ENCODE results near the gene TEC. TPM values are rescaled to one million over a fixed set of nuclear protein-coding genes. Genes with fewer than 3 reads are reported as not detected.

Gene TEC
- total RNA-seq, 2 experiments from 2014 or later = 2.0 to 3.0 TPM

GRCh38 chr4:48105230-48105629, 164.4 kb downstream of the TEC start:
- H3K9me3 Mint-ChIP-seq (ENCODE audit: low read depth) = no peaks in the 10 kb centered on the region
- no peak for ATAC-seq
- H3K4me1 Mint-ChIP-seq = peaks cover 28% of the 10 kb centered on the region
- H3K27ac Mint-ChIP-seq = no peak overlapping the region
- H3K27me3 Mint-ChIP-seq = no peaks in the 10 kb centered on the region
- no peak for DNase-seq
- CTCF ChIA-PET = interaction anchor here (0.8 to 1.0 kb wide), 2 partner anchors 16 to 22 kb away, joined by 3 read pairs; no protein-coding TSS in a partner anchor
- H3K36me3 Mint-ChIP-seq = peaks cover 31% of the 10 kb centered on the region
- H3K4me3 Mint-ChIP-seq = no peak overlapping the region

- ATAC-seq (peak; percentile 70), DNase-seq (no peak)
- Mint-ChIP-seq H3K27ac (peak overlapping the region; percentile 71), H3K27me3 (no peaks in the 10 kb centered on the region), H3K36me3 (peaks cover 33% of the 10 kb centered on the region), H3K4me1 (peaks cover 24% of the 10 kb centered on the region), H3K4me3 (no peak overlapping the region), H3K9me3 (ENCODE audit: low read depth) (peaks cover 2% of the 10 kb centered on the region)
- CTCF ChIA-PET = interaction anchor here (0.9 to 1.4 kb wide), 2 partner anchors 11 to 16 kb away, joined by 3 to 4 read pairs; no protein-coding TSS in a partner anchor
Observed at GRCh38 chr4:48103483-48104139, 166.0 kb downstream of the TEC start.

GRCh38 chr4:48102303-48102702, 167.3 kb downstream of the TEC start:
- CTCF ChIA-PET = no interaction called here
- H3K27ac Mint-ChIP-seq = no peak overlapping the region
- ATAC-seq (no peak), DNase-seq (no peak)
- no peak overlapping the region for H3K4me3 Mint-ChIP-seq
- no peaks in the 10 kb centered on the region for H3K27me3 Mint-ChIP-seq
- H3K4me1 Mint-ChIP-seq = peaks cover 24% of the 10 kb centered on the region
- H3K9me3 Mint-ChIP-seq (ENCODE audit: low read depth) = peaks cover 2% of the 10 kb centered on the region
- peaks cover 33% of the 10 kb centered on the region for H3K36me3 Mint-ChIP-seq

- no peak for DNase-seq
- H3K27me3 Mint-ChIP-seq = no peaks in the 10 kb centered on the region
- peaks cover 27% of the 10 kb centered on the region for H3K36me3 Mint-ChIP-seq
- H3K9me3 Mint-ChIP-seq (ENCODE audit: low read depth) = peaks cover 2% of the 10 kb centered on the region
- CTCF ChIA-PET = no interaction called here
- peaks cover 17% of the 10 kb centered on the region for H3K4me1 Mint-ChIP-seq
- H3K27ac Mint-ChIP-seq = no peak overlapping the region
- H3K4me3 Mint-ChIP-seq = no peak overlapping the region
- ATAC-seq = no peak
Observed at GRCh38 chr4:48100256-48100655, 169.4 kb downstream of the TEC start.

GRCh38 chr4:48095441-48095840, 174.2 kb downstream of the TEC start:
- H3K36me3 Mint-ChIP-seq = peaks cover 26% of the 10 kb centered on the region
- DNase-seq = no peak
- H3K4me3 Mint-ChIP-seq = no peak overlapping the region
- CTCF ChIA-PET = interaction anchor here (1.0 to 1.5 kb wide), 2 partner anchors 15 to 17 kb away, joined by 3 to 4 read pairs; no protein-coding TSS in a partner anchor
- no peaks in the 10 kb centered on the region for H3K27me3 Mint-ChIP-seq
- peaks cover 2% of the 10 kb centered on the region for H3K9me3 Mint-ChIP-seq (ENCODE audit: low read depth)
- no peak for ATAC-seq
- peaks cover 7% of the 10 kb centered on the region for H3K4me1 Mint-ChIP-seq
- no peak overlapping the region for H3K27ac Mint-ChIP-seq

GRCh38 chr4:48093991-48094416, 175.6 kb downstream of the TEC start:
- Mint-ChIP-seq H3K4me1 (peaks cover 4% of the 10 kb centered on the region), H3K36me3 (peaks cover 24% of the 10 kb centered on the region), H3K27me3 (no peaks in the 10 kb centered on the region), H3K9me3 (ENCODE audit: low read depth) (no peaks in the 10 kb centered on the region), H3K27ac (no peak overlapping the region), H3K4me3 (no peak overlapping the region)
- no peak for DNase-seq
- no peak for ATAC-seq
- CTCF ChIA-PET = no interaction called here

- H3K36me3 Mint-ChIP-seq = peaks cover 26% of the 10 kb centered on the region
- DNase-seq = no peak
- CTCF ChIA-PET = interaction anchor here (2.3 kb wide), 1 partner anchor 18 kb away, joined by 7 read pairs; no protein-coding TSS in a partner anchor
- H3K27ac Mint-ChIP-seq = no peak overlapping the region
- no peaks in the 10 kb centered on the region for H3K27me3 Mint-ChIP-seq
- H3K4me3 Mint-ChIP-seq = no peak overlapping the region
- no peaks in the 10 kb centered on the region for H3K9me3 Mint-ChIP-seq (ENCODE audit: low read depth)
- no peak for ATAC-seq
- peaks cover 4% of the 10 kb centered on the region for H3K4me1 Mint-ChIP-seq
Observed at GRCh38 chr4:48090621-48091020, 179.0 kb downstream of the TEC start.

GRCh38 chr4:48085821-48086589, 183.6 kb downstream of the TEC start:
- Mint-ChIP-seq H3K4me3 (no peak overlapping the region), H3K27ac (no peak overlapping the region), H3K27me3 (no peaks in the 10 kb centered on the region), H3K36me3 (peaks cover 12% of the 10 kb centered on the region), H3K4me1 (no peaks in the 10 kb centered on the region), H3K9me3 (ENCODE audit: low read depth) (no peaks in the 10 kb centered on the region)
- CTCF ChIA-PET = interaction anchor here (0.7 to 2.6 kb wide), 3 partner anchors 41 to 67 kb away, joined by 3 to 19 read pairs (median 3); no protein-coding TSS in a partner anchor
- no peak for DNase-seq
- no peak for ATAC-seq

Other genes starting within 250 kb of the TEC start
- gene TXK, start 135.6 kb downstream of the TEC start, total RNA-seq = 10 to 100 TPM; 21.2 to 24.0 TPM
- gene SLAIN2, start 71.7 kb upstream of the TEC start, total RNA-seq = 10 to 100 TPM; 55.3 to 61.6 TPM
- not detected for gene SLC10A4, start 213.5 kb upstream of the TEC start, total RNA-seq
- not detected for gene ZAR1, start 220.4 kb upstream of the TEC start, total RNA-seq